Tibial nerve (tissue), 3 donors: ENCODE data around the gene NFIA.

Experiments used
- CTCF ChIP-seq, 5 experiments: fragments of 200-600 bp in 3 of 5; fragments of 450-650 bp in 2 of 5; sonication (generic) in 3 of 5; IDR thresholded peaks; one replicate each; pipeline ENCODE4 v1.5.1; 2016 to 2019; ENCODE audit warnings: antibody characterized with exemption in 5 of 5, mild to moderate bottlenecking in 3 of 5, moderate library complexity in 2 of 5
- POLR2A ChIP-seq, 2 donors: fragments of 450-650 bp; IDR thresholded peaks; one replicate each; pipeline ENCODE4 v1.6.1; 2017; ENCODE audit warnings: antibody characterized with exemption in 2 of 2, mild to moderate bottlenecking in 2 of 2, moderate library complexity in 2 of 2

- no peak for TF ChIP-seq CTCF (IDR thresholded peaks at IDR 0.05)
- TF ChIP-seq POLR2A (IDR thresholded peaks at IDR 0.05) = no peak
Measured at GRCh38 chr1:61428146-61428545, 345.8 kb downstream of the NFIA start.
